HG03039 (cell line): ENCODE measurements around the gene HYDIN.
"Not testable (repeated sequence)": the region's sequence is repeated elsewhere in the genome, so short reads cannot be mapped to it uniquely, and the experiment has no call there.

Experiments
- ATAC-seq: cut with Tn5 transposase; IDR thresholded peaks from one replicate; pipeline ENCODE4 v1.9.1; 2021; ENCODE audit warnings: mild to moderate bottlenecking, moderate library complexity; ENCODE audit not compliant: unreplicated experiment

HYDIN gene

GRCh38 chr16:71226229-71227141 is 4.0 kb downstream of the HYDIN start:
- no peak for ATAC-seq

- ATAC-seq: no peak
Measured at GRCh38 chr16:71225145-71225544, 5.4 kb downstream of the HYDIN start.

- ATAC-seq: no peak
Measured at GRCh38 chr16:71218306-71218963, 12.1 kb downstream of the HYDIN start.

- no peak for ATAC-seq
Measured at GRCh38 chr16:71217506-71217905, 13.0 kb downstream of the HYDIN start.

- no peak for ATAC-seq
Measured at GRCh38 chr16:71216714-71217113, 13.8 kb downstream of the HYDIN start.

GRCh38 chr16:71214746-71215381 is 15.7 kb downstream of the HYDIN start:
- no peak for ATAC-seq

- ATAC-seq: no peak
Measured at GRCh38 chr16:71205482-71206131, 24.9 kb downstream of the HYDIN start.

- ATAC-seq: no peak
Measured at GRCh38 chr16:71203631-71204030, 26.9 kb downstream of the HYDIN start.

GRCh38 chr16:71201556-71201955 is 29.0 kb downstream of the HYDIN start:
- ATAC-seq: no peak

- ATAC-seq: no peak
Measured at GRCh38 chr16:71201054-71201453, 29.5 kb downstream of the HYDIN start.

- no peak for ATAC-seq
Measured at GRCh38 chr16:71198408-71198807, 32.1 kb downstream of the HYDIN start.

- no peak for ATAC-seq
Measured at GRCh38 chr16:71192387-71192786, 38.1 kb downstream of the HYDIN start.

- ATAC-seq: no peak
Measured at GRCh38 chr16:71188956-71189712, 41.4 kb downstream of the HYDIN start.

GRCh38 chr16:71185347-71185746 is 45.2 kb downstream of the HYDIN start:
- ATAC-seq: no peak

- ATAC-seq: no peak
Measured at GRCh38 chr16:71179569-71179968, 51.0 kb downstream of the HYDIN start.

GRCh38 chr16:71172481-71173207 is 57.9 kb downstream of the HYDIN start:
- ATAC-seq: no peak

GRCh38 chr16:71161007-71161406 is 69.5 kb downstream of the HYDIN start:
- not testable (repeated sequence) for ATAC-seq

- ATAC-seq: not testable (repeated sequence)
Measured at GRCh38 chr16:71157278-71157677, 73.2 kb downstream of the HYDIN start.

- ATAC-seq: not testable (repeated sequence)
Measured at GRCh38 chr16:71153329-71153728, 77.2 kb downstream of the HYDIN start.

- not testable (repeated sequence) for ATAC-seq
Measured at GRCh38 chr16:71151654-71152053, 78.9 kb downstream of the HYDIN start.
